H1 (cell line): ENCODE results near the gene AHCY. TPM values are rescaled to one million over a fixed set of nuclear protein-coding genes. Genes with fewer than 3 reads are reported as not detected.

Experiments used
- CTCF ChIA-PET: fragments of 300-600 bp; sonication (Branson Sonifier 250); formaldehyde crosslinking; loops from one replicate; lab custom pipeline; 2021; ENCODE audit not compliant: partially characterized antibody; lab: Charles Lee
- POLR2A ChIA-PET: fragments of 300-600 bp; sonication (Branson Sonifier 250); formaldehyde crosslinking; loops from one replicate; lab custom pipeline; 2021; ENCODE audit warnings: inconsistent platforms; ENCODE audit not compliant: partially characterized antibody; lab: Charles Lee
- DNase-seq, 2 experiments: peaks; one replicate each; pipeline versions ENCODE4 v3.0.0 to v3.0.0-alpha.2; 2010 to 2022; ENCODE audit warnings: low spot score in 2 of 2, low read depth in 1 of 2, mixed read lengths in 1 of 2
- FAIRE-seq: peaks from 2 replicates; lab custom pipeline; 2011; peaks lifted over from hg19 to GRCh38; lab: Jason Lieb, UNC
- H2AFZ ChIP-seq: 2 replicates; pipeline ENCODE4 v1.8.1; 2012; ENCODE audit warnings: low read length, inconsistent platforms
- H2AK5ac ChIP-seq: 2 replicates; pipeline ENCODE4 v1.6.1; 2013; ENCODE audit warnings: low read depth, low read length
- H2BK120ac ChIP-seq: replicated peaks from 2 replicates; pipeline ENCODE3; 2013; ENCODE audit warnings: low read depth, low read length, inconsistent platforms
- H2BK12ac ChIP-seq: 2 replicates; pipeline ENCODE4 v1.6.1; 2013; ENCODE audit warnings: low read depth, low read length
- H2BK15ac ChIP-seq: 2 replicates; pipeline ENCODE4 v1.6.1; 2013; ENCODE audit warnings: low read length
- H2BK20ac ChIP-seq: 2 replicates; pipeline ENCODE4 v1.6.1; 2013; ENCODE audit warnings: low read length
- H2BK5ac ChIP-seq: 2 replicates; pipeline ENCODE4 v1.6.1; 2013; ENCODE audit warnings: low read depth, low read length
- H3K14ac ChIP-seq: 2 replicates; pipeline ENCODE4 v1.6.1; 2013; ENCODE audit warnings: inconsistent platforms; ENCODE audit not compliant: insufficient read length
- H3K18ac ChIP-seq: 2 replicates; pipeline ENCODE4 v1.6.1; 2013; ENCODE audit warnings: low read length; ENCODE audit errors: extremely low read depth
- H3K23ac ChIP-seq: 2 replicates; pipeline ENCODE4 v1.6.1; 2013; ENCODE audit warnings: inconsistent platforms; ENCODE audit not compliant: insufficient read length
- H3K23me2 ChIP-seq: 2 replicates; pipeline ENCODE4 v1.6.1; 2013; ENCODE audit warnings: low read depth, low read length
- H3K27ac ChIP-seq: 2 replicates; pipeline ENCODE4 v1.6.1; 2011; ENCODE audit warnings: low read depth, low read length, inconsistent platforms
- H3K27me3 ChIP-seq, 4 experiments: replicated peaks in 1 of 4; 1 replicate in 1 of 4; 2 replicates in 3 of 4; pipeline versions ENCODE4 v1.6.1 to v1.8.1; 2011 to 2013; ENCODE audit warnings: low read length in 3 of 4, mild to moderate bottlenecking in 3 of 4, inconsistent platforms in 2 of 4, mixed read lengths in 2 of 4, moderate library complexity in 1 of 4; ENCODE audit not compliant: control insufficient read depth in 3 of 4, insufficient read depth in 3 of 4; ENCODE audit errors: extremely low read depth in 1 of 4
- H3K36me3 ChIP-seq, 4 experiments: 2 replicates each; pipeline versions ENCODE4 v1.6.1 to v1.8.1; 2011 to 2013; ENCODE audit warnings: mild to moderate bottlenecking in 4 of 4, low read length in 3 of 4, moderate library complexity in 2 of 4, control low read depth in 1 of 4, inconsistent platforms in 1 of 4; ENCODE audit not compliant: insufficient read depth in 4 of 4, control insufficient read depth in 2 of 4
- H3K4ac ChIP-seq: replicated peaks from 2 replicates; pipeline ENCODE3; 2013; ENCODE audit warnings: low read length, low read depth, mixed read lengths, inconsistent platforms; ENCODE audit not compliant: insufficient read length
- H3K4me1 ChIP-seq, 4 experiments: replicated peaks in 1 of 4; 1 replicate in 1 of 4; 2 replicates in 3 of 4; pipeline versions ENCODE4 v1.6.1 to v1.8.1; 2011 to 2013; ENCODE audit warnings: low read length in 3 of 4, inconsistent platforms in 2 of 4, mixed read lengths in 1 of 4; ENCODE audit not compliant: insufficient read depth in 4 of 4, control insufficient read depth in 3 of 4
- H3K4me2 ChIP-seq, 2 experiments: 2 replicates each; pipeline versions ENCODE4 v1.6.1 to v1.8.1; 2011 to 2013; ENCODE audit warnings: low read depth in 2 of 2, low read length in 2 of 2, control low read depth in 1 of 2, inconsistent platforms in 1 of 2, mild to moderate bottlenecking in 1 of 2; ENCODE audit not compliant: insufficient read depth in 1 of 2
- H3K4me3 ChIP-seq, 4 experiments: fragments of 200-600, 300-600 bp in 1 of 4; sonication (generic), shearing (Covaris generic), sonication (Bioruptor Twin) in 1 of 4; 2 replicates each; pipeline versions ENCODE4 v1.5.1 to v1.8.1; 2011 to 2016; ENCODE audit warnings: low read length in 4 of 4, low read depth in 3 of 4, control low read depth in 2 of 4, inconsistent platforms in 2 of 4, mild to moderate bottlenecking in 2 of 4, mixed read lengths in 1 of 4, moderate library complexity in 1 of 4; ENCODE audit not compliant: insufficient read depth in 2 of 4; ENCODE audit errors: extremely low read depth in 1 of 4
- H3K56ac ChIP-seq: replicated peaks from 2 replicates; pipeline ENCODE3; 2013; ENCODE audit warnings: low read depth, mild to moderate bottlenecking, mixed read lengths, low read length, inconsistent platforms; ENCODE audit not compliant: insufficient read length
- H3K79me1 ChIP-seq: 2 replicates; pipeline ENCODE4 v1.6.1; 2013; ENCODE audit warnings: low read depth, low read length, control low read depth
- H3K79me2 ChIP-seq, 2 experiments: 2 replicates each; pipeline versions ENCODE4 v1.6.1 to v1.8.1; 2012 to 2013; ENCODE audit warnings: low read length in 2 of 2, mild to moderate bottlenecking in 2 of 2, inconsistent platforms in 1 of 2; ENCODE audit not compliant: insufficient read depth in 2 of 2, control insufficient read depth in 1 of 2
- H3K9ac ChIP-seq, 4 experiments: replicated peaks in 1 of 4; 1 replicate in 1 of 4; 2 replicates in 3 of 4; pipeline versions ENCODE4 v1.6.1 to v1.8.1; 2011 to 2013; ENCODE audit warnings: low read depth in 3 of 4, low read length in 3 of 4, control low read depth in 2 of 4, mild to moderate bottlenecking in 2 of 4, moderate library complexity in 2 of 4, inconsistent platforms in 1 of 4; ENCODE audit errors: extremely low read depth in 1 of 4
- H3K9me3 ChIP-seq, 2 experiments: 2 replicates each; pipeline versions ENCODE4 v1.6.1 to v1.8.1; 2012 to 2013; ENCODE audit warnings: mild to moderate bottlenecking in 2 of 2, moderate library complexity in 2 of 2, control low read depth in 1 of 2, inconsistent platforms in 1 of 2, low read depth in 1 of 2, low read length in 1 of 2, mixed read lengths in 1 of 2; ENCODE audit not compliant: insufficient read depth in 2 of 2
- H4K20me1 ChIP-seq, 2 experiments: replicated peaks in 1 of 2; 2 replicates each; pipeline versions ENCODE3 to v1.8.1; 2011 to 2013; ENCODE audit warnings: inconsistent platforms in 2 of 2, low read length in 2 of 2, mild to moderate bottlenecking in 1 of 2; ENCODE audit not compliant: insufficient read depth in 2 of 2, control insufficient read depth in 1 of 2
- H4K5ac ChIP-seq: 2 replicates; pipeline ENCODE4 v1.6.1; 2013; ENCODE audit warnings: low read length, low read depth, mixed read lengths, inconsistent platforms; ENCODE audit not compliant: insufficient read length
- H4K8ac ChIP-seq: 2 replicates; pipeline ENCODE4 v1.8.0; 2013; ENCODE audit warnings: mild to moderate bottlenecking, moderate library complexity, low read length, inconsistent platforms; ENCODE audit not compliant: insufficient read depth; ENCODE audit errors: extremely low read depth
- H4K91ac ChIP-seq: replicated peaks from 2 replicates; pipeline ENCODE3; 2013; ENCODE audit warnings: low read length, mixed read lengths, inconsistent platforms; ENCODE audit not compliant: insufficient read length
- ASH2L ChIP-seq: fragments of 200-600, 300-600 bp; sonication (generic); IDR thresholded peaks from one replicate; pipeline ENCODE4 v1.7.1; 2017; ENCODE audit warnings: low read length
- BRCA1 ChIP-seq: IDR thresholded peaks from 2 replicates; pipeline ENCODE4 v1.6.1; 2012; ENCODE audit warnings: low read depth, low read length, improper control_type of control experiment
- WGBS, 2 experiments: shearing (Covaris generic) in 1 of 2; methylation state at CpG; one replicate each; pipeline versions ENCODE4 v1.1.6 to v1.1.7; 2013 to 2015; ENCODE audit warnings: low lambda C conversion rate in 2 of 2, mixed read lengths in 2 of 2, inconsistent platforms in 1 of 2, low coverage in 1 of 2, missing lambda C conversion rate in 1 of 2; ENCODE audit not compliant: insufficient replicate concordance in 2 of 2, insufficient coverage in 1 of 2, insufficient read length in 1 of 2; ENCODE audit errors: extremely low coverage in 1 of 2, missing lambda C conversion rate in 1 of 2; 5-methylcytosine and 5-hydroxymethylcytosine counted together
- long read RNA-seq, 2 experiments: library from RNA in 1 of 2; library from capped mRNA in 1 of 2; stranded (forward); transcript quantifications; one replicate each; pipeline ENCODE4 v2.0.0, GENCODE V29; 2021; ENCODE audit warnings: inconsistent platforms in 1 of 2
- polyA minus RNA-seq, 3 experiments: library from RNA; depleted of rRNA, polyadenylated mRNA; stranded (reverse); fragments of >200 nt; gene quantifications; 1 replicate in 2 of 3; 2 replicates in 1 of 3; pipeline ENCODE4 v1.2.3, GENCODE V29; 2011
- polyA plus RNA-seq, 7 experiments: library from polyadenylated mRNA; depleted of rRNA in 3 of 7; stranded (reverse) in 5 of 7; unstranded in 2 of 7; fragments of >200 nt in 5 of 7; fragments of 200-250 nt in 2 of 7; gene quantifications; 1 replicate in 5 of 7; 2 replicates in 1 of 7; 4 replicates in 1 of 7; pipeline versions ENCODE4 v1.2.1 to v1.2.3, GENCODE V29; 2011 to 2013; ENCODE audit warnings: missing spikeins in 2 of 7, mixed read lengths in 2 of 7
- total RNA-seq: library from RNA; stranded (reverse); fragmentation: NEBNext Ultra II Directional; extraction: Animal tissue kit (Norgen Biotek cat#: 25700); gene quantifications from 2 replicates; pipeline ENCODE4 v1.2.1, GENCODE V29; 2021
- TF ChIP-seq, protein P1 (sequence below): IDR thresholded peaks from 2 replicates; pipeline ENCODE4 v1.6.1; 2012; ENCODE audit warnings: inconsistent platforms
- TF ChIP-seq, protein P2 (sequence below): IDR thresholded peaks from 2 replicates; pipeline ENCODE4 v1.6.1; 2011; ENCODE audit warnings: low read length, improper control_type of control experiment
- TF ChIP-seq, protein P3 (sequence below): IDR thresholded peaks from 2 replicates; pipeline ENCODE4 v1.6.1; 2011; ENCODE audit warnings: low read depth, mild to moderate bottlenecking, low read length; ENCODE audit not compliant: insufficient read depth

Gene AHCY
- total RNA-seq (404 and 414 TPM in 2 replicates), polyA plus RNA-seq (2011; rRNA removed) (638 and 688 TPM in 2 replicates), polyA minus RNA-seq (2011; rRNA and poly(A)+ RNA removed) (889 and 910 TPM in 2 replicates)
- 622 TPM for polyA plus RNA-seq (2011; cell fraction: cytosol; rRNA removed)
- 664 TPM for polyA plus RNA-seq (2011; cell fraction: nucleus; rRNA removed)
- polyA plus RNA-seq (2012, experiment 1 of 2): 355 to 467 TPM (median 460 TPM) in 4 replicates
- polyA plus RNA-seq (2012, experiment 2 of 2): 668 TPM
- polyA plus RNA-seq (2013, experiment 1 of 2): 249 TPM
- polyA plus RNA-seq (2013, experiment 2 of 2): 250 TPM
- polyA minus RNA-seq (2011; cell fraction: cytosol; rRNA and poly(A)+ RNA removed): 394 TPM
- 315 TPM for polyA minus RNA-seq (2011; cell fraction: nucleus; rRNA and poly(A)+ RNA removed)
- long read RNA-seq, experiment 1, transcript AHCY-201 (10 exons, 2,143 nt): major isoform, 196 of 476 reads
- long read RNA-seq, experiment 1, partial matches to known transcripts: 235 of 476 reads
- long read RNA-seq, experiment 1, other reads (novel, unspliced or antisense): 45 of 476 reads
- long read RNA-seq, experiment 2, transcript AHCY-201 (10 exons, 2,143 nt): major isoform, 275 of 528 reads
- long read RNA-seq, experiment 2, partial matches to known transcripts: 164 of 528 reads
- long read RNA-seq, experiment 2, other reads (novel, unspliced or antisense): 89 of 528 reads

DNA sequence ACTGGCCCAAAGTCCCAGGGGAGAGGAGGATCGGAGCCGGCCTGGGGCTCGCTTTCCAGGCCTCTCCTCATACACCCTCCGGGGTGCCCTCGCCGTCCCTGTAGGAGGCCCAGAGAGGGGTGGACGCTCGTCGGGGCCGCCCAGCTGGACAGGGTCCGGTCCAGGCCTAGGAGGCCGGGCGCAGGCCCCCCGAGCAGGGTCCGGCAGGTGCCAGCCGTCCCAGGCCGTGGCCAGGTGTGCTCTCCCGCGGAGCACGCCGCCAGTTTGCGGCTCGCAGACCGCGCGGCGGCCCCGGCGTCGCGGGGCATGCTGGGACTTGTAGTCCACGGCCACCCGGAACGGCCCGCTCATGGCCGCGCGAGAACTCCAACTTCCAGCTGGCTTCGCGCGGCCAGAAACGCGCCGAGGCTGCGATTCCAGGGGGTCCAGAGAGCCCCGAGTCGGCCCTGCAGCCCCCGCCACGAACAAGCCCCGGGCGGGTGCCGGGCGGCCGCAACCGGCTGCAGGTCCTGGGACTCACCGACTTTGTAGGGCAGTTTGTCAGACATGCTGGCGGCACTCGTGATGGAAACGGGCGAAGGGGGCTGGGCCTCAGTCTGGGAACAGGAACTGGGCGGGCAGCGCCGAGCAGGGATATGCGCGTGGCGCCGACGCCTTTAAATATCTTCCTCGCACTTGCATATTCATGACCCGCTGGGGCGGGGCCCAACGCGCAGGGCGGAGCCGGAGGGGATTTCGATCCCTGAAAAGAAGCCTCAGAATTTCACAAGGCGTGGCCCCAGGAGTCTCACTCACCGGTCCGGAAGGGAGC is at the start of gene AHCY:
AHCY (minus strand) TSS at position 633 of the 811 bp plus-strand sequence; CDS start at position 548, 85 bp downstream.
- H4K91ac ChIP-seq: peak within 1 kb of the TSS; percentile 34
- peak within 1 kb of the TSS; percentile 10 for H2BK120ac ChIP-seq
- H3K4me3 ChIP-seq: peak within 1 kb of the TSS; percentile 69 to 94 (median 86)
- 2% methylated on average over 73 of the region's 79 CpGs; no CpG with 5 or more reads in 1 of the 2 experiments for WGBS, 2 experiments
- H3K79me2 ChIP-seq: peaks cover 19 to 45% of the 10 kb centered on the region in 2 experiments
- no peak within 1 kb of the TSS for H3K23ac ChIP-seq
- H2AFZ ChIP-seq: no peak within 1 kb of the TSS
- no peak within 1 kb of the TSS for H2BK20ac ChIP-seq
- H2AK5ac ChIP-seq: peak within 1 kb of the TSS; percentile 94
- H3K18ac ChIP-seq: peak within 1 kb of the TSS; percentile 71; the same call in 1 of the 2 replicates
- H4K5ac ChIP-seq: peak within 1 kb of the TSS; percentile 89
- peak within 1 kb of the TSS; percentile 86 to 94 for H3K4me2 ChIP-seq
- peaks cover 0 to 4% (median 0%) of the 10 kb centered on the region in 4 experiments; a peak in 3 of 8 replicates for H3K36me3 ChIP-seq
- peaks cover 11% of the 10 kb centered on the region for H3K79me1 ChIP-seq
- peak within 1 kb of the TSS; percentile 83 to 98 (median 92) for H3K9ac ChIP-seq
- H3K4me1 ChIP-seq: peaks cover 3 to 9% (median 7%) of the 10 kb centered on the region in 4 experiments; a peak in 6 of 7 replicates
- no peak within 1 kb of the TSS for H3K14ac ChIP-seq
- no peak within 1 kb of the TSS for H2BK12ac ChIP-seq
- ChIA-PET CTCF (interaction anchor here (0.7 to 2.8 kb wide), 5 partner anchors 9 to 220 kb away, joined by 4 to 18 read pairs (median 4); no protein-coding TSS in a partner anchor), POLR2A (interaction anchor here (0.5 to 4.3 kb wide), 38 partner anchors 9 to 404 kb away, joined by 3 to 29 read pairs (median 4); partner anchors contain the start of genes DYNLRB1, ITCH and TP53INP2)
- peak within 1 kb of the TSS; percentile 82 for H3K4ac ChIP-seq
- H3K27ac ChIP-seq: peak within 1 kb of the TSS; percentile 92
- FAIRE-seq: peak; percentile 36
- peak within 1 kb of the TSS; percentile 82 for H2BK5ac ChIP-seq
- peak within 1 kb of the TSS; percentile 56 for H3K56ac ChIP-seq
- peak; percentile 94 to 97 for DNase-seq
- H3K27me3 ChIP-seq: no peaks in the 10 kb centered on the region
- H3K23me2 ChIP-seq: peaks cover 4% of the 10 kb centered on the region; the same call in 1 of the 2 replicates
- no peaks in the 10 kb centered on the region for H3K9me3 ChIP-seq
- H4K8ac ChIP-seq: peak within 1 kb of the TSS; percentile 93; the same call in 1 of the 2 replicates
- H2BK15ac ChIP-seq: no peak within 1 kb of the TSS
- H4K20me1 ChIP-seq: peaks cover 15 to 21% of the 10 kb centered on the region in 2 experiments
- TF ChIP-seq BRCA1 (no peak), ASH2L (peak; percentile 73)
- TF ChIP-seq, protein P1, sequence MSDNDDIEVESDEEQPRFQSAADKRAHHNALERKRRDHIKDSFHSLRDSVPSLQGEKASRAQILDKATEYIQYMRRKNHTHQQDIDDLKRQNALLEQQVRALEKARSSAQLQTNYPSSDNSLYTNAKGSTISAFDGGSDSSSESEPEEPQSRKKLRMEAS: peak; percentile 77
- TF ChIP-seq, protein P2, sequence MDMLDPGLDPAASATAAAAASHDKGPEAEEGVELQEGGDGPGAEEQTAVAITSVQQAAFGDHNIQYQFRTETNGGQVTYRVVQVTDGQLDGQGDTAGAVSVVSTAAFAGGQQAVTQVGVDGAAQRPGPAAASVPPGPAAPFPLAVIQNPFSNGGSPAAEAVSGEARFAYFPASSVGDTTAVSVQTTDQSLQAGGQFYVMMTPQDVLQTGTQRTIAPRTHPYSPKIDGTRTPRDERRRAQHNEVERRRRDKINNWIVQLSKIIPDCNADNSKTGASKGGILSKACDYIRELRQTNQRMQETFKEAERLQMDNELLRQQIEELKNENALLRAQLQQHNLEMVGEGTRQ: no peak
- TF ChIP-seq, protein P3, sequence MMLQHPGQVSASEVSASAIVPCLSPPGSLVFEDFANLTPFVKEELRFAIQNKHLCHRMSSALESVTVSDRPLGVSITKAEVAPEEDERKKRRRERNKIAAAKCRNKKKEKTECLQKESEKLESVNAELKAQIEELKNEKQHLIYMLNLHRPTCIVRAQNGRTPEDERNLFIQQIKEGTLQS: no peak
